ENCODE data around the gene PCNT.

Gene PCNT

DNA sequence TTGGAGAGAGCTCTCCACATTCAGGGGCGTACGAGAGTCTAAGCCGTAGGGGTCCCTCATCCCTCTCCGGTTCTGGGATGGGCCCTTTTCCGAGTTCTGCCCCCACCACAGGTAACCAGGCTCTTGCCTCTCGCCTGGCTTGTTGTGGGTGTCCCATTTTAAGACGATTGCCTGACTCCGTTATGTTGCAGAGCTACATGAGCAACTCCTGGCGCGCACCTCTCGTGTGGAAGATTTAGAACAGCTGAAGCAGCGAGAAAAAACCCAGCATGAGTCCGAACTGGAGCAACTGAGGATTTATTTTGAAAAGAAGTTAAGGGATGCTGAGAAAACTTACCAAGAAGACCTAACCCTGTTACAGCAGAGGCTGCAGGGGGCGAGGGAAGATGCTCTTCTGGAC, 29.0 kb downstream of the PCNT start:
- no peak for DNase-seq (ENCODE audit: low read depth, low spot score)
- no peak overlapping the region for H3K4me3 ChIP-seq (ENCODE audit: low read length)

DNA sequence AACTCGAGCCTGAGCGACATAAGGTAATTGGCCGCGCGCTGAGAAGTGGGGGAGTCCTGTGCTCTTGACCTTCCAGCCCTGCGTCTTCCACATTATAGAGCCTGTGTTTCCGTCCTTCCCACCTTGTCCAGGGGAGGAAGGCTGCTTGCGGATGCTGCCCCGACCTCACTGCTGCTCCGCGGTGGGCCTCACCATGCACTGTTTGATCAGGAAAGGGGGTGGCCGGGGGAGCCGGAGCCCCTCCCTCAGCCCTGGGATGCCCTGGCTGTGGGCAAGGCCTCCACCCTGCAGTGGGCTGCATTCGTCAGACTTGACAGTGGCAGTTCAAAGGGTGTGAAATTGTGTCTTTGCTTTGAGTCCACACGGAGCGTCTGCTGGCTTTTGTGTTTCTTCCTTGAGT, 30.1 kb downstream of the PCNT start:
- H3K4me3 ChIP-seq (ENCODE audit: low read length): no peak overlapping the region
- DNase-seq (ENCODE audit: low read depth, low spot score): no peak

DNA sequence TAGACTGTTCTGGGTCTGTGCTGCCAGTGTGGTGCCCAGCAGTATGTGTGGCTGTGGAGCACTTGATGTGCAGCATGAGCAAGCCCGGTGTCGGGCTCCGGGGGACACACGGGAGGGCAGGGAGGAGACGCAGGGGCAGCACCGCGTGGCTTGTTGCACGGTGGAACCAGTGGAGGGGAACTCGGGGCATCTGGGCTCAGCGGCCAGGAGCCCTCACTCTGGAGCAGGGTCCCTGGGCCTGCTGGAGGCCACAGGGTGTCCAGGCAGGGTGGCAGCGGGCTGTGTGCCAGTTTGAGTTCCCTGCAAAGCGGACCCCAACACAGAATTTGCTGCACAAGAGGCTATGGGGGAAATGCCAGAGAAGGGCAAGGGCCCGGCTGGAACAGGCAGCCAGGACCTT, 30.6 kb downstream of the PCNT start:
- no peak for DNase-seq (ENCODE audit: low read depth, low spot score)
- H3K4me3 ChIP-seq (ENCODE audit: low read length): no peak overlapping the region

DNA sequence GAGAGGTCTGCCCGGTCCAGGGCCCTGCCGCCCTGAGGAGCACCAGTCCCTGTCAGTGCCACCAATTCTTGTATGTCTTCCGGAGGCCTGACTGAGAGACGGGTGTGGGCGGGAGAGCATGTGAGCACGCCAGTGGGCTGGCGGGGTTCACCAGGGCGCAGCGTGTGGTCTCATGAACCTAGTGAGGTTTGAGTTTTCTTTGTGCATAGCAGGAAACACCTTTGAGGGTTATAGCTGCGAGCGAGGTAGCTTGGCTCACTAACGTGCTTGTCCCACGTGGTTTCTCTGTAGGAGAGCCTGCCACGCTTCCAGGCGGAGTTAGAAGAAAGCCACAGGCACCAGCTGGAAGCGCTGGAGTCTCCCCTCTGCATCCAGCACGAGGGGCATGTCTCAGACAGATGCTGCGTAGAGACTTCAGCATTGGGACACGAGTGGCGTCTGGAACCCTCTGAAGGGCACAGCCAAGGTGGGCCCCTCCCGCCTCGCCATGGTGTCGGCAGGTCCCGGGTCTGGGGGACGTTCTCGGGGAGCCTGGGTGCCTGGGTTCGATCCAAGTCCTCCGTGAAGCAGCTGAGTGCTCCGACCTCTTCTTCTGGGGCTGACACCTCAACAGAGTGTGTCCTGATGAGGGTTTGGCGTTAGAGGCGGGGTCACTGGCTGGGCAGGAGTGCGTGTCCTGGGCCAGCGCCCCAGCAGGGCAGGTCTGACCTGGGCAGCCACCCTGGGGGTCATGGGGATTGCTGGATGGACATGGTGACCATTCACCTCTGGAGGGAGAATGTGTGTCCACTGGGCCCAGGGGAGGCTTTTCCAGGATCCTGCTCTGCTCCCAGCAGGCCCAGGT, 31.4 kb downstream of the PCNT start:
- H3K4me3 ChIP-seq (ENCODE audit: low read length): no peak overlapping the region
- peak; percentile 42 for DNase-seq (ENCODE audit: low read depth, low spot score)

DNA sequence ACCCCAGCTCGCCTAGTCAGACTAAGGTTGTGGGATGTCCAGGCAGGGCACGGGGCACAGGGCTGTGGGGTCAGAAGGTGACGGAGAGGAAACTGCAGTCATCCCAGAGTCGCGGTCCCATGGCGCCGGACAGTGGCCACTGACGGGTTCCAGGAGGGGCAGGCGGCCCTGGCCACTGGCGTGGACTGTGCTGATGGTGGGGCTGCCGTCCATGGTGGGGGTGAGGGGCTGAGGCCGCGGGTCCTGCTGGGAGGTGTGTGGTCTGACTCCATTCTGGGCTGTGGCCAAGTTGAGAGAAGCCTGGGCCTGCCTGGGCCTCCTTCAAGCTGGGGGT, 32.0 kb downstream of the PCNT start:
- H3K4me3 ChIP-seq (ENCODE audit: low read length): no peak overlapping the region
- DNase-seq (ENCODE audit: low read depth, low spot score): no peak

DNA sequence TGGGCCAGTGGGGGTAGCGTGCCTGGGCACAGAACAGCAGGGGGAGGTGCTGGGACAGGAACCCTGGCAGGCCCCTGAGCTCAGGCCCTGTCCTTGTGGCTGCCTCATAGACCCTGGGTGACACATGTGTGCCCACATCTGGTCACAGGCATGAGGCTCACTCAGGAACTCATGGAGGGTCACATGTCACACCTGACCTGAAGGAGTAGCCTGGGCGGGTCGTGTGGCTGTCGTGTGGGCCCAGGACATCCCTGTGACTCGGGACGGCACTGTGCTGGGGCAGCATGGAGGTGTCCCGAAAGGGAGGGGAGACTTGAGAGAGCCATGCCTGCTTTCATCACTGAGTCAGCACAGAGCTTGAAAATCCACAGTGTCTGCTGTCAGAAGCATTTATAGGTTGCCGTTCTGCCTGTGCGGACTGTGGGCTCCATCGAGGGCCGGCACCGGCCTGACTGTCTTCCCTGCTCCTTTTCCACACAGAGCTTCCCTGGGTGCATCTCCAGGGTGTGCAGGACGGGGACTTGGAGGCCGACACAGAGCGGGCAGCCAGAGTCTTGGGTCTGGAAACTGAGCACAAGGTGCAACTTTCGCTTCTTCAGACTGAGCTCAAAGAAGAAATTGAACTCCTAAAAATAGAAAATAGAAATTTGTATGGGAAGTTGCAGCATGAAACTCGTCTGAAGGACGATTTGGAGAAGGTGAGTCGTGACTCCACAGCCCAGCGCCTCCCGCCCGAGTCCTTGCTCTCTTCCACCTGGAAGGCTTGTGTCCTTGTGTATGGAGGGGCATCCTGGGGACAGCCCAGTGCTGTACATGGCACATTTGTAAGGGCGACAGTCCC, 32.8 kb downstream of the PCNT start:
- no peak overlapping the region for H3K4me3 ChIP-seq (ENCODE audit: low read length)
- no peak for DNase-seq (ENCODE audit: low read depth, low spot score)

DNA sequence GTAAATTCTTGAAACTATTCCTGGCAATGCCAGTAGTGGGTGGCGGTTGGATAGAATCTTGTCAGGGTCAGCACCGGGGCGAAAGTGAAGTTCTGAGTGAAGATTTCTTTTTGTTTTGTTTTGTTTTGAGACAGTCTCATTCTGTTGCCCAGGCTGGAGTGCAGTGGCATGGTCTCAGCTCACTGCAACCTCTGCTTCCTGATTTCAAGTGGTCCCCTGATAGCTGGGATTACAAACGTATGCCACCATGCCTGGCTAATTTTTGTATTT, 33.3 kb downstream of the PCNT start:
- no peak overlapping the region for H3K4me3 ChIP-seq (ENCODE audit: low read length)
- DNase-seq (ENCODE audit: low read depth, low spot score): no peak

DNA sequence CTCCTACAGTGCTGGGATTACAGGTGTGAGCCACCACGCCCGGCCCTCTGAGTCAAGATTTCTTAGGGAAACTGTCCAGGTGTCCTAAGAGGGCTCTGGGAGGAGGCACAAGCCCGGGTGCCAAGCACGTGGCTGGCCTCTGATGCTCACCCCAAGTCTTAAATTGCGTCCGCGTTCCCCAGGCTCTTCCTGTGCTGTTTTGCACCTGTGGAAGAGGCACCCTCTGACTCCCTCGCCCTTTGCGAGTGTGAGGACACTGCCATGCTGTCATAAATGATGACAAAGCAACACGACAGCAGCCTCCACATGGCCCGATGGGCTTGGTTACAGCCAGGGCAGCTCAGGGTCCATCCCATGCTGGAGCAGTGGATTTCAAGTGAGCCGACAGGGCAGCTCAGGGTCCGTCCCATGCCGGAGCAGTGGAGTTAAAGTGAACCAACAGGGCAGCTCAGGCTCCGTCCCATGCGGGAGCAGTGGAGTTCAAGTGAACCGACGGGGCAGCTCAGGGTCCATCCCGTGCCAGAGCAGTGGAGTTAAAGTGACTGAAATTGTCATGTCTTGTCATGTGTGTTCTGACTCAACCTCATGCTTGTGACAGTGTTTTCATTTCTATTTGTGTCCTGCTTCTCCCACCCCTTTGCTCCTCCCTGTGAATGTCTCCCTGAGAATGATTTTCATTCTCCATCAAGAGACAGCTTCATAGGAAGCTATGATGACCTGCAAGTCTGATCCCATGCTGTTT, 33.9 kb downstream of the PCNT start:
- no peak for DNase-seq (ENCODE audit: low read depth, low spot score)
- H3K4me3 ChIP-seq (ENCODE audit: low read length): no peak overlapping the region

DNA sequence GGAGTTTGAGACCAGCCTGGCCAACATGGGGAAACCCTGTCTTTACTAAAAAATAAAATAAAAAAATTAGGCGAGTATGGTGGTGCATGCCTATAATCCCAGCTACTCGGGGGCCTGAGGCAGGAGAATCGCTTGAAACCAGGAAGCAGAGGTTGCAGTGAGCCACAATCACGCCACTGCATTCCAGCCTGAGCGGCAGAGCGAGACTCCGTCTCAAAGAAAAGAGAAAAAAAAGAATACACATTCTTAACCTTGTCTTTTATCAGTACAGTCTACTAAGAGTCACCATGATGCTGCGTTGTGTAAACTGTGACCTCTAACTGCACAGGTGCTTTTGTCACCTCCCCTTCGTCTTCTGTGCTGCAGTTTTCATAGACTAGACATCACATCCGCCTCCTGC, 37.2 kb downstream of the PCNT start:
- no peak overlapping the region for H3K4me3 ChIP-seq (ENCODE audit: low read length)
- no peak for DNase-seq (ENCODE audit: low read depth, low spot score)

DNA sequence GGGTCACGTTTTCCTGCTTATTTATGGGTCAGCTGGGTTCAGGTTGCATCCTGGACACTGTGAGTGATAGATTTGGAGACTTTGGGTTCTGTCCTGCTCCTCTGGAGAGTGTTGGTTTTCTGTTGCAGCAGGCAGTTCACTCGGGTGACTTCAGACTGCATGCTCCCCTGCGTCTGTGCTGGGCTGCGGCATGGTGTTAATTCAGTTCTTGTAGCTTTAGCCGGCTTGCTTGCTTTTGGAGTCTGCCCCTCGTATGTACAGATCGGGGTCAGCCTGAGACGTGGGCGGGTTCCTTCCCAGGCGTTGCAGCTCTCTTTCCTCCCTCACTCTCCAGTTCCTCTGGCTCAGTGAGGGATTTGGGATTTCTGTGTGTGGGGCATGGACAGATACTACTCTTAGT, 38.0 kb downstream of the PCNT start:
- H3K4me3 ChIP-seq (ENCODE audit: low read length): no peak overlapping the region
- DNase-seq (ENCODE audit: low read depth, low spot score): no peak

DNA sequence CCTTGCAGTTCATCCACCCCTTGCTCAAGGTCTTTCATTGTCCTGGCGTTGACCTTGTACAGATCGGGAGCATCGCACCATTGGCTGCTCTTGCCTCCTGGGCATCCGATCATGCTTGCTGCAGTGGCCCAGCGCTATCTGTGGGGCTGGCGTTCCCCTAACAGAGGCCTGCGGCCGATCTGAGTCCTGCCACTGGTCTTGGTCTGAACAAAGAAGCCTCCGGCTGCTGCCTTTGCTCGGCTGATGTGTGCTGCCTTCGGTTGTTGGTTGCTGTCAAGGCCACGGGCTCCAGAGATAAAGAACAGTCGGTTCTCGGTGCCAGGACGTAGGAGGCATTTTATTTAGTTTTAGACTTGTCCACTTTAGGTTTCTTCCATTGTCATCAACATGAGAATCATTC, 39.0 kb downstream of the PCNT start:
- no peak for DNase-seq (ENCODE audit: low read depth, low spot score)
- H3K4me3 ChIP-seq (ENCODE audit: low read length): no peak overlapping the region

DNA sequence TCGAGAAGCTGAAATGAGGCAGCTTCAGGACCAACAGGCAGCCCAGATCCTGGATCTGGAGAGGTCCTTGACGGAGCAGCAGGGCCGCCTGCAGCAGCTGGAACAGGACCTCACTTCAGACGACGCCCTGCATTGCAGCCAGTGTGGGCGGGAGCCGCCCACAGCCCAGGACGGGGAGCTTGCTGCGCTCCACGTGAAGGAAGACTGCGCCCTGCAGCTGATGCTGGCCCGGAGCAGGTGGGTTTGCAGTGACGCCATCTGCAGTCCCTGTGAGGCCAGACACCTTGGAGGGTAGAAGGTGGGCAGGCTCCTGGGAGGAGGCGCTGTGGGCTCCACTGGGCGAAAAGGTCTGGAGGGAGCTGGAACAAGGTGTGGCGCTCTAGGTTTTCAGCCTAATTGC, 39.7 kb downstream of the PCNT start:
- DNase-seq (ENCODE audit: low read depth, low spot score): no peak
- H3K4me3 ChIP-seq (ENCODE audit: low read length): no peak overlapping the region

DNA sequence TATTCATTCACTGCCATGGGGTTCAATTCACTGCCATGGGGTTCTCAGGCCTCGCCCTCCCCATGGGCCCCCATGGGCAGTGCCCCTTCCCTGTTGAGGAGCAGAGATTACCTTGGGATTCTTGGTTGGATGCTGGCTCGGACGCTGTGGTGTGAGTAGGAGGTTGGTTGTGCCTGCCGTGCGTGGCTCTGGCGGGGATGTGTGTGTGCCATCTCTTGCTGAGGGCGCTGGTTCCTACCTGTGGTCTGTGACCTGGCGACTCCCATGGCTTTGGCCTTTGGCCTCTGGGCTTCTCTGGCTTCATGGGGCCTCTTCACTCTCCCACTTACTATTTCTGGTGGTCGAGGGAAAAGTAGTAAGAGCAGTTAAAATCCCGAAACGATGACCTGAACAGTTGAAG, 42.1 kb downstream of the PCNT start:
- no peak overlapping the region for H3K4me3 ChIP-seq (ENCODE audit: low read length)
- no peak for DNase-seq (ENCODE audit: low read depth, low spot score)

DNA sequence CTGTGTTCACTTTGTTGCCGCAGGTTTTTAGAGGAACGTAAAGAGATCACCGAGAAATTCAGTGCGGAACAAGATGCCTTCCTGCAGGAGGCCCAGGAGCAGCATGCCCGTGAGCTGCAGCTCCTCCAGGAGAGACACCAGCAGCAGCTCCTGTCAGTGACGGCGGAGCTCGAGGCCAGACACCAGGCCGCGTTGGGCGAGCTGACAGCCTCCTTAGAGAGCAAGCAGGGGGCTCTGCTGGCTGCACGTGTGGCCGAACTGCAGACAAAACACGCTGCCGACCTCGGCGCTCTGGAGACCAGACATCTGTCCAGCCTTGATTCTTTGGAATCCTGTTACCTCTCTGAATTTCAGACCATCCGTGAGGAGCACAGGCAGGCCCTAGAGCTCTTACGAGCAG, 42.6 kb downstream of the PCNT start:
- DNase-seq (ENCODE audit: low read depth, low spot score): no peak
- no peak overlapping the region for H3K4me3 ChIP-seq (ENCODE audit: low read length)

DNA sequence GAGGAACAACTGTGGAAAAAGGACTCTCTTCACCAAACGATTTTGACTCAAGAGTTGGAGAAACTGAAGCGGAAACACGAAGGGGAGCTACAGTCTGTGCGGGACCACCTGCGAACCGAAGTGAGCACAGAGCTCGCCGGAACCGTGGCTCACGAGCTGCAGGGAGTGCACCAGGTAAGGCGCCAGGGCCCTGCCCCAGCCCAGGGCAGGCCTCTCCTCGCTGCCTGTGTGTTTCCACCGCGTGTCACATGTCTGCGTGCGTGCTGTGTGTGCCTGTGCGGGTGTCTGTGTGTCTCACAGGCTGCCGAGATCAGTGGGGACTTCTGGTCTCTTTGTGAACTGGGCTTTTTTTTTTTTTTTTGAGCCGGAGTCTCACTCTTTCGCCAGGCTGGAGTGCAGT, 43.0 kb downstream of the PCNT start:
- no peak for DNase-seq (ENCODE audit: low read depth, low spot score)
- no peak overlapping the region for H3K4me3 ChIP-seq (ENCODE audit: low read length)

DNA sequence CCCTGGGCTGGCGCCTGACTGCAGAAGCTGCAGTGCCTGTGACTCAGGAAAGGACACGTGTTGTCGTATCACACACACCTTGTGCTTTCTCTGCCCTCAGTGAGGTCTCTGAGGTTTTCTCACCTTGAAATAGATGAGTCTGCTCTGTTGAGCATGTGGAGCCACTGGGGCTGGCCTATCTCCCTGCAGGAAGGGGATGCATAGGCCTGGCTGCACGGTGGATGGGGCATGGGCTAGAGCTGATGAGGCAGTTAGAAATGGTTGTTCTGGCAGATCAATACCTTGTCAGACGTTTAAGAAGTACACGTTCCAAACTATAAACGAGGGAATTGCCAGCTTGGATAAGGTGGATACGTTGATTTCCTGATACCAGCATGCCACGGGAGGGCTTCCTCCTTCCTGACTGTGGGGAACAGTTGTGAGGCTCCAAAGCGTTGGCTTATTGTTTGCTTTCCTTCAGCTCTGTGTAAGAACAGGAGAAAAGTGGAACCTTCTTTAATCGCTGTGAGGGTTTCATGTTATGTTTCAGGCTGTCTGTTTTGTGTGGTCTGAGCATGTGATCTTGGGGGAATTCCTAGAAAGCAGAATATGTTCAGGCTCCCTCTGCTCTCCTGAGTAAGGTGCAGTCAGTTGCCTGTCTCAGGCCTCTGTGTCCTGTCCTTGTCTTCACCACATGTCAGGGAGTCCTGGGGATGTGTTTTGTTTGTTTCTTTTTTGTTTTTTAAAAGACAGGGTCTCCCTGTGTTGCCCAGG, 44.8 kb downstream of the PCNT start:
- no peak for DNase-seq (ENCODE audit: low read depth, low spot score)
- H3K4me3 ChIP-seq (ENCODE audit: low read length): no peak overlapping the region

DNA sequence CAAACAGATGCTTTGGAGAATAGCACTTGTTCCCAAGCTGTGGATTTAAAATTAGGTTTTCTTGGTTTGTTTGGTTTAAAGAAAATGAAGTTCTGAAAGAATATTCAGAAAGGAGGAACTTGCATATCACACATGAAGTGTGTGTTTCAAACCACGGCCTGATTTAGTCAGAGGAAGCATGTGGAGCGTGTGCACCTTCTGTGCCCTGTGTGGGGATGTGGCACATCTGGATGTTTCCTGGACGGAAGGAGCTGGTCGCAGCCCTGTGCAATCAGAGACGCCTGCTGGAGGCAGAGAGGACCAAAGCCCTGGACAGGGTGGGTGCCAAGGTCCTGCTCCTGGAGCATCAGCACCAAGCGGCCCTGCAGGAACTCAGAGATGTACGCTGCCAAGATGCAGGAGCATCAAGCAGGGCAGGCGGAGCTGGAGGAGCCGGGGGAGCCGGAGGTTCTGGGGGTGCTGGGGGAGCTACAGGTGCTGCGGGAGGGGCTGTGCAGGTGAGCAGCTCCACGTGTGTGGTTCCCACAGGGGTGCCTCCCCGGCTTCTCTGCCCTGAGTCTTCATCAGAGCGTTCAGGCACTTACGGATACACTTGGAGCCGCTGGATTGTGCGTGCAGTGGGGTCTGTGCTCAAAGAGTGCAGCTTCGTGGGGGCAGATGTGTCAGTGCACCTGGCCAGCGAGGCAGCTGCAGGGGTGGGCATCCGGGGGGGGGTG, 45.7 kb downstream of the PCNT start:
- no peak overlapping the region for H3K4me3 ChIP-seq (ENCODE audit: low read length)
- no peak for DNase-seq (ENCODE audit: low read depth, low spot score)

DNA sequence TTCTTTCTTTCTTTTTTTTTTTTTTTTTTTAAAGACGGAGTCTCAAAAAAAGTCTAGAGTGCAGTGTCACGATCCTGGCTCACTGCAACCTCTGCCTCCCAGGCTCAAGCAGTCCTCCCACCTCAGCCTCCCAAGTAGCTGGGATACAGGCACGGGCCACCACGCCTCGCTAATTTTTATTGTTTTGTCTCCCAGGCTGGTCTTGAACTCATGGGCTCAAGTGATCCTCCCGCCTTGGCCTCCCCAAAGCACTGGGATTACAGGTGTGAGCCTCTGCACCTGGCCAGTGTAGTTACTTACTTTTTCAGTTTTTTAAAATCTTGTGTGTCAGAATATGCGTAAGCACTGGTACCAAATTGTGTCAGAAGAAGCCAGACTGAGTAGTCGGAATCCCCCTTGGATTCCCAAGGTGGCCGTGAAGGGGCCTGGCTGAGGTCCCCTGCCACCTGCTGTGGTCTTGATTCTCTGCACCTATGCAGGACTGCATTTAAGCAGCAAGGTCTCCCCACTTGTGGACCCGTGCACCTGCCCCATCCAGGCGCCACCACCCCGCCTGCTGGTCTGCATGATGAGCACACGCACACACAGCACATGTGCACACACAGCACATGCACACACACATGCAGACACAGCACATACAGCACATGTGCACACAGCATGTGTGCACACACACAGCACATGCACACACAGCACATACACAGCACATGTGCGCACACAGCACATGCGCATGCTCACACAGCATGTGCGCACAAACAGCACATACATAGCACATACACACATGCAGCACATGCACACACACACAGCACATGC, 47.5 kb downstream of the PCNT start:
- no peak for DNase-seq (ENCODE audit: low read depth, low spot score)
- H3K4me3 ChIP-seq (ENCODE audit: low read length): no peak overlapping the region

Data from Jurkat, Clone E6-1 (cell line).